Body of pancreas (tissue), 4 donors: ENCODE measurements around the gene UTF1. TPM values are rescaled to one million over a fixed set of nuclear protein-coding genes. Genes with fewer than 3 reads are reported as not detected.
"Not testable (repeated sequence)": the region's sequence is repeated elsewhere in the genome, so short reads cannot be mapped to it uniquely, and the experiment has no call there.

Source experiments
- ATAC-seq: fragments of 150-250 bp; one replicate; pipeline ENCODE4 v1.9.1; 2016
- DNase-seq, 4 donors: peaks; one replicate each; pipeline ENCODE4 v3.0.0-alpha.2; 2019
- H3K27ac ChIP-seq, 4 donors: fragments of 200-600 bp; sonication (generic); 1 replicate in 3 of 4; 2 replicates in 1 of 4; pipeline versions ENCODE4 v1.5.1 to v1.6.1; 2016 to 2019; ENCODE audit warnings: mild to moderate bottlenecking in 1 of 4, mixed read lengths in 1 of 4, moderate library complexity in 1 of 4
- H3K27me3 ChIP-seq, 2 donors: fragments of 200-600 bp; sonication (generic); one replicate each; pipeline ENCODE4 v1.6.0; 2016; ENCODE audit warnings: mild to moderate bottlenecking in 1 of 2
- H3K36me3 ChIP-seq, 2 donors: fragments of 200-600 bp; sonication (generic); replicated peaks in 1 of 2; 2 replicates each; pipeline ENCODE4 v1.5.1; 2016; ENCODE audit warnings: low read depth in 2 of 2; ENCODE audit not compliant: insufficient read depth in 1 of 2
- H3K4me1 ChIP-seq: fragments of 200-600 bp; sonication (generic); one replicate; pipeline ENCODE4 v1.6.0; 2016
- H3K4me3 ChIP-seq, 2 donors: fragments of 200-600 bp; sonication (generic); 1 replicate in 1 of 2; 2 replicates in 1 of 2; pipeline ENCODE4 v1.5.1; 2016 to 2019
- H3K9me3 ChIP-seq, 3 donors: fragments of 200-600 bp; sonication (generic); 1 replicate in 2 of 3; 2 replicates in 1 of 3; pipeline ENCODE4 v1.5.1; 2016
- POLR2A ChIP-seq, 3 donors: fragments of 450-650 bp; IDR thresholded peaks; one replicate each; pipeline ENCODE4 v1.6.1; 2016; ENCODE audit warnings: antibody characterized with exemption in 3 of 3, mild to moderate bottlenecking in 2 of 3
- WGBS, 2 donors: methylation state at CpG; one replicate each; pipeline ENCODE4 v1.1.5; 2017; 5-methylcytosine and 5-hydroxymethylcytosine counted together
- intact Hi-C: fragments of 100-400 bp; cut with DNase I; formaldehyde crosslinking; loops from one replicate; pipeline ENCODE4 v1.15.1; 2023
- total RNA-seq, 2 donors: library from RNA; depleted of rRNA; stranded (reverse); fragments of >200 nt; gene quantifications; one replicate each; pipeline ENCODE4 v1.1.0, GENCODE V29; 2016
- TF ChIP-seq, protein P1 (sequence below), 7 experiments: fragments of 450-650 bp in 4 of 7; fragments of 200-600 bp in 3 of 7; sonication (generic) in 3 of 7; IDR thresholded peaks; one replicate each; pipeline ENCODE4 v1.5.1; 2016 to 2019; ENCODE audit warnings: antibody characterized with exemption in 7 of 7

UTF1 gene
- total RNA-seq, 2 donors from 2014 or later, result not detected

- intact Hi-C loops, result no loop called here
- TF ChIP-seq, protein P1, sequence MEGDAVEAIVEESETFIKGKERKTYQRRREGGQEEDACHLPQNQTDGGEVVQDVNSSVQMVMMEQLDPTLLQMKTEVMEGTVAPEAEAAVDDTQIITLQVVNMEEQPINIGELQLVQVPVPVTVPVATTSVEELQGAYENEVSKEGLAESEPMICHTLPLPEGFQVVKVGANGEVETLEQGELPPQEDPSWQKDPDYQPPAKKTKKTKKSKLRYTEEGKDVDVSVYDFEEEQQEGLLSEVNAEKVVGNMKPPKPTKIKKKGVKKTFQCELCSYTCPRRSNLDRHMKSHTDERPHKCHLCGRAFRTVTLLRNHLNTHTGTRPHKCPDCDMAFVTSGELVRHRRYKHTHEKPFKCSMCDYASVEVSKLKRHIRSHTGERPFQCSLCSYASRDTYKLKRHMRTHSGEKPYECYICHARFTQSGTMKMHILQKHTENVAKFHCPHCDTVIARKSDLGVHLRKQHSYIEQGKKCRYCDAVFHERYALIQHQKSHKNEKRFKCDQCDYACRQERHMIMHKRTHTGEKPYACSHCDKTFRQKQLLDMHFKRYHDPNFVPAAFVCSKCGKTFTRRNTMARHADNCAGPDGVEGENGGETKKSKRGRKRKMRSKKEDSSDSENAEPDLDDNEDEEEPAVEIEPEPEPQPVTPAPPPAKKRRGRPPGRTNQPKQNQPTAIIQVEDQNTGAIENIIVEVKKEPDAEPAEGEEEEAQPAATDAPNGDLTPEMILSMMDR (IDR thresholded peaks at IDR 0.05), result no peak
- no peak for TF ChIP-seq POLR2A (IDR thresholded peaks at IDR 0.05)
- no peak overlapping the region for H3K4me3 ChIP-seq
- H3K4me1 ChIP-seq, result no peaks in the 10 kb centered on the region
- DNase-seq, result no peak
- no peaks in the 10 kb centered on the region for H3K36me3 ChIP-seq
- no peak overlapping the region for H3K27ac ChIP-seq
- ATAC-seq, result no peak
- H3K27me3 ChIP-seq, result peaks cover 0 to 3% of the 10 kb centered on the region in 2 donors
- no peaks in the 10 kb centered on the region for H3K9me3 ChIP-seq
- 62 to 77% methylated on average over 16 to 25 of the region's 25 CpGs for WGBS, 2 donors
Measured at GRCh38 chr10:133217800-133218589, 12.0 kb upstream of the UTF1 start.

- intact Hi-C loops, result no loop called here
- Histone ChIP-seq H3K4me1 (no peaks in the 10 kb centered on the region), H3K27ac (no peak overlapping the region), H3K9me3 (no peaks in the 10 kb centered on the region), H3K27me3 (peaks cover 0 to 3% of the 10 kb centered on the region in 2 donors), H3K4me3 (no peak overlapping the region), H3K36me3 (no peaks in the 10 kb centered on the region)
- TF ChIP-seq, protein P1 (IDR thresholded peaks at IDR 0.05), result no peak
- TF ChIP-seq POLR2A (IDR thresholded peaks at IDR 0.05), result no peak
- DNase-seq (no peak), ATAC-seq (no peak)
- 42 to 44% methylated on average over 6 to 20 of the region's 20 CpGs for WGBS, 2 donors
Measured at GRCh38 chr10:133218891-133219290, 11.1 kb upstream of the UTF1 start.

GRCh38 chr10:133219782-133220181, 10.2 kb upstream of the UTF1 start:
- no peak for ATAC-seq
- Histone ChIP-seq H3K4me1 (no peaks in the 10 kb centered on the region), H3K4me3 (no peak overlapping the region), H3K36me3 (no peaks in the 10 kb centered on the region), H3K9me3 (no peaks in the 10 kb centered on the region), H3K27me3 (no peaks in the 10 kb centered on the region), H3K27ac (no peak overlapping the region)
- TF ChIP-seq, protein P1 (IDR thresholded peaks at IDR 0.05), result no peak
- TF ChIP-seq POLR2A (IDR thresholded peaks at IDR 0.05), result no peak
- 7% methylated on average over 21 of the region's 28 CpGs; no CpG with 5 or more reads in 1 of the 2 donors for WGBS, 2 donors
- intact Hi-C loops, result no loop called here
- no peak for DNase-seq

- no peaks in the 10 kb centered on the region for H3K36me3 ChIP-seq
- TF ChIP-seq, protein P1 (IDR thresholded peaks at IDR 0.05), result no peak
- TF ChIP-seq POLR2A (IDR thresholded peaks at IDR 0.05), result no peak
- WGBS, 2 donors, result 59 to 73% methylated on average over 9 to 11 of the region's 11 CpGs
- intact Hi-C loops, result no loop called here
- H3K9me3 ChIP-seq, result no peaks in the 10 kb centered on the region
- no peaks in the 10 kb centered on the region for H3K4me1 ChIP-seq
- ATAC-seq, result no peak
- H3K27me3 ChIP-seq, result no peaks in the 10 kb centered on the region
- no peak for DNase-seq
- no peak overlapping the region for H3K27ac ChIP-seq
- no peak overlapping the region for H3K4me3 ChIP-seq
Measured at GRCh38 chr10:133221331-133221730, 8.7 kb upstream of the UTF1 start.

GRCh38 chr10:133221756-133222155, 8.3 kb upstream of the UTF1 start:
- H3K9me3 ChIP-seq, H3K27ac ChIP-seq, ATAC-seq, DNase-seq, H3K27me3 ChIP-seq, intact Hi-C loops, H3K4me1 ChIP-seq, H3K36me3 ChIP-seq, H3K4me3 ChIP-seq: not testable (repeated sequence)
- 71 to 80% methylated on average over 10 to 19 of the region's 22 CpGs for WGBS, 2 donors
